Gastrocnemius medialis (tissue), 4 donors: ENCODE data around the gene CAMTA2.

ENCODE experiments used
- POLR2A ChIP-seq, 2 donors: fragments of 450-650 bp; IDR thresholded peaks; one replicate each; pipeline ENCODE4 v1.6.1; 2017; ENCODE audit warnings: antibody characterized with exemption in 2 of 2, mild to moderate bottlenecking in 2 of 2, moderate library complexity in 2 of 2
- TF ChIP-seq, protein P1 (sequence below), 5 experiments: fragments of 450-650 bp in 3 of 5; fragments of 200-600 bp in 2 of 5; sonication (generic) in 2 of 5; IDR thresholded peaks in 4 of 5; conservative IDR thresholded peaks in 1 of 5; 1 replicate in 4 of 5; 2 replicates in 1 of 5; pipeline ENCODE4 v1.5.1; 2016 to 2019; ENCODE audit warnings: antibody characterized with exemption in 5 of 5, mild to moderate bottlenecking in 3 of 5, moderate library complexity in 3 of 5

DNA sequence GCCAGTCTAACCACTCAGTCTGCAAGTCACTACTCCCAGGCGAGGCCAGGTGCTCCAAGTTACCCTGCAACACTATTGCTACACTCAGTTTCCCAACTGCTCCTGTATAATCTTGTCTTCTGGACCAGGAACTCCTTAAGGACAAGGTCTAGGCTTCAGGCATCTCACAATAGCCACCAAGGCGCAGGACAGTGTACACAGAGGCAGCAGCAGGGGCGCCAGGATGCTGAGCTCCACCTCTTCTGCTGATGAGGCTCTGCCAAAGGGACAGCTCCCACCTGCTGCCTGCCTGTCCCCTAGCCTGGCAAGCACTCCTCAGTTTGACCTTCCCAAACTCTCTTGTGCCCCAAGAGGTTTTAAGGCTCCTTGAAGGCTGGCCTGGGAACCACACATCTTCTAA is 51.0 kb downstream of the CAMTA2 start:
- TF ChIP-seq, protein P1, sequence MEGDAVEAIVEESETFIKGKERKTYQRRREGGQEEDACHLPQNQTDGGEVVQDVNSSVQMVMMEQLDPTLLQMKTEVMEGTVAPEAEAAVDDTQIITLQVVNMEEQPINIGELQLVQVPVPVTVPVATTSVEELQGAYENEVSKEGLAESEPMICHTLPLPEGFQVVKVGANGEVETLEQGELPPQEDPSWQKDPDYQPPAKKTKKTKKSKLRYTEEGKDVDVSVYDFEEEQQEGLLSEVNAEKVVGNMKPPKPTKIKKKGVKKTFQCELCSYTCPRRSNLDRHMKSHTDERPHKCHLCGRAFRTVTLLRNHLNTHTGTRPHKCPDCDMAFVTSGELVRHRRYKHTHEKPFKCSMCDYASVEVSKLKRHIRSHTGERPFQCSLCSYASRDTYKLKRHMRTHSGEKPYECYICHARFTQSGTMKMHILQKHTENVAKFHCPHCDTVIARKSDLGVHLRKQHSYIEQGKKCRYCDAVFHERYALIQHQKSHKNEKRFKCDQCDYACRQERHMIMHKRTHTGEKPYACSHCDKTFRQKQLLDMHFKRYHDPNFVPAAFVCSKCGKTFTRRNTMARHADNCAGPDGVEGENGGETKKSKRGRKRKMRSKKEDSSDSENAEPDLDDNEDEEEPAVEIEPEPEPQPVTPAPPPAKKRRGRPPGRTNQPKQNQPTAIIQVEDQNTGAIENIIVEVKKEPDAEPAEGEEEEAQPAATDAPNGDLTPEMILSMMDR (IDR thresholded peaks at IDR 0.05 in 4 of 5, conservative IDR thresholded peaks at IDR 0.05 in 1 of 5) = no peak
- TF ChIP-seq POLR2A (IDR thresholded peaks at IDR 0.05) = no peak
